ENCODE results near the gene NUP62. TPM values are rescaled to one million over a fixed set of nuclear protein-coding genes. Genes with fewer than 3 reads are reported as not detected.

The NUP62 gene
- total and polyA plus RNA-seq, 4 donors = 14.2 to 19.8 (median 18.1) TPM

- 91% methylated on average over 11 of the region's 11 CpGs for WGBS
- Histone ChIP-seq H3K27me3 (ENCODE audit: control insufficient read depth in 4 of 4, insufficient read depth in 4 of 4, low read length in 3 of 4) (no peaks in the 10 kb centered on the region), H3K4me1 (ENCODE audit: control insufficient read depth in 4 of 4, insufficient read depth in 4 of 4, low read length in 3 of 4) (no peaks in the 10 kb centered on the region), H3K9ac (ENCODE audit: low read depth in 1 of 2, low read length in 2 of 2) (no peak overlapping the region), H3K4me3 (ENCODE audit: low read depth in 1 of 3, low read length in 3 of 3) (no peak overlapping the region), H3K9me3 (ENCODE audit: control insufficient read depth in 4 of 4, low read length in 3 of 4) (no peaks in the 10 kb centered on the region), H3K36me3 (ENCODE audit: control insufficient read depth in 4 of 4, insufficient read depth in 3 of 4, low read depth in 1 of 4, low read length in 3 of 4) (peaks cover 3 to 36% (median 9%) of the 10 kb centered on the region in 4 donors), H3K27ac (ENCODE audit: low read depth in 1 of 2, low read length in 2 of 2) (no peak overlapping the region)
- DNase-seq (ENCODE audit: low spot score) = no peak
- no peak for TF ChIP-seq CTCF (IDR thresholded peaks at IDR 0.05; ENCODE audit: low read depth, low read length, missing input control)
- TF ChIP-seq RXRA (IDR thresholded peaks at IDR 0.05) = no peak
- no peak for TF ChIP-seq REST (IDR thresholded peaks at IDR 0.05)
- TF ChIP-seq EGR1 (IDR thresholded peaks at IDR 0.05; ENCODE audit: low read depth in 2 of 2) = no peak
Measured at GRCh38 chr19:49978324-49978723, 49.0 kb upstream of the NUP62 start.

- Histone ChIP-seq H3K9me3 (ENCODE audit: control insufficient read depth in 4 of 4, low read length in 3 of 4) (no peaks in the 10 kb centered on the region), H3K36me3 (ENCODE audit: control insufficient read depth in 4 of 4, insufficient read depth in 3 of 4, low read depth in 1 of 4, low read length in 3 of 4) (peaks cover 3 to 36% (median 9%) of the 10 kb centered on the region in 4 donors), H3K4me1 (ENCODE audit: control insufficient read depth in 4 of 4, insufficient read depth in 4 of 4, low read length in 3 of 4) (no peaks in the 10 kb centered on the region), H3K27me3 (ENCODE audit: control insufficient read depth in 4 of 4, insufficient read depth in 4 of 4, low read length in 3 of 4) (no peaks in the 10 kb centered on the region), H3K27ac (ENCODE audit: low read depth in 1 of 2, low read length in 2 of 2) (no peak overlapping the region), H3K9ac (ENCODE audit: low read depth in 1 of 2, low read length in 2 of 2) (no peak overlapping the region), H3K4me3 (ENCODE audit: low read depth in 1 of 3, low read length in 3 of 3) (no peak overlapping the region)
- TF ChIP-seq SP1 (IDR thresholded peaks at IDR 0.05) = no peak
- no peak for TF ChIP-seq FOXA1 (IDR thresholded peaks at IDR 0.05)
- TF ChIP-seq FOXA2 (IDR thresholded peaks at IDR 0.05) = no peak
- TF ChIP-seq YY1 (IDR thresholded peaks at IDR 0.05) = no peak
- no peak for TF ChIP-seq ATF3 (IDR thresholded peaks at IDR 0.05)
- TF ChIP-seq GABPA (IDR thresholded peaks at IDR 0.05 in 1 of 2, conservative IDR thresholded peaks at IDR 0.05 in 1 of 2) = no peak
- no peak for TF ChIP-seq RXRA (IDR thresholded peaks at IDR 0.05)
- TF ChIP-seq HNF4G (IDR thresholded peaks at IDR 0.05) = no peak
- no peak for TF ChIP-seq JUND (IDR thresholded peaks at IDR 0.05)
- no peak for TF ChIP-seq ZBTB33 (IDR thresholded peaks at IDR 0.05)
- no peak for TF ChIP-seq CTCF (IDR thresholded peaks at IDR 0.05; ENCODE audit: low read depth, low read length, missing input control)
- no peak for TF ChIP-seq RAD21 (IDR thresholded peaks at IDR 0.05)
- TF ChIP-seq TAF1 (conservative IDR thresholded peaks at IDR 0.05) = no peak
- TF ChIP-seq MAX (IDR thresholded peaks at IDR 0.05) = no peak
- no peak for TF ChIP-seq REST (IDR thresholded peaks at IDR 0.05)
- TF ChIP-seq HNF4A (conservative IDR thresholded peaks at IDR 0.05) = no peak
- no peak for TF ChIP-seq NR2F2 (IDR thresholded peaks at IDR 0.05)
- no peak for DNase-seq (ENCODE audit: low spot score)
- 93% methylated on average over 18 of the region's 18 CpGs for WGBS
Measured at GRCh38 chr19:49977881-49978280, 48.6 kb upstream of the NUP62 start.
